RPMI7951 (cell line): ENCODE results near the gene JARID2. TPM values are rescaled to one million over a fixed set of nuclear protein-coding genes. Genes with fewer than 3 reads are reported as not detected.
A peak's percentile ranks its signal among the peaks of the same experiment; 100 is the strongest.
"Not testable (repeated sequence)": the region's sequence is repeated elsewhere in the genome, so short reads cannot be mapped to it uniquely, and the experiment has no call there.

Source experiments
- DNase-seq: peaks from one replicate; pipeline ENCODE4 v3.0.0-alpha.2; 2012; ENCODE audit warnings: low read depth
- total RNA-seq: library from RNA; depleted of rRNA; stranded (reverse); fragments of >200 nt; shearing (Covaris generic); gene quantifications from 2 replicates; pipeline ENCODE4 v1.2.3, GENCODE V29; 2014

Gene JARID2
- total RNA-seq, 1 experiment from 2014 or later = 10.6 TPM

DNA sequence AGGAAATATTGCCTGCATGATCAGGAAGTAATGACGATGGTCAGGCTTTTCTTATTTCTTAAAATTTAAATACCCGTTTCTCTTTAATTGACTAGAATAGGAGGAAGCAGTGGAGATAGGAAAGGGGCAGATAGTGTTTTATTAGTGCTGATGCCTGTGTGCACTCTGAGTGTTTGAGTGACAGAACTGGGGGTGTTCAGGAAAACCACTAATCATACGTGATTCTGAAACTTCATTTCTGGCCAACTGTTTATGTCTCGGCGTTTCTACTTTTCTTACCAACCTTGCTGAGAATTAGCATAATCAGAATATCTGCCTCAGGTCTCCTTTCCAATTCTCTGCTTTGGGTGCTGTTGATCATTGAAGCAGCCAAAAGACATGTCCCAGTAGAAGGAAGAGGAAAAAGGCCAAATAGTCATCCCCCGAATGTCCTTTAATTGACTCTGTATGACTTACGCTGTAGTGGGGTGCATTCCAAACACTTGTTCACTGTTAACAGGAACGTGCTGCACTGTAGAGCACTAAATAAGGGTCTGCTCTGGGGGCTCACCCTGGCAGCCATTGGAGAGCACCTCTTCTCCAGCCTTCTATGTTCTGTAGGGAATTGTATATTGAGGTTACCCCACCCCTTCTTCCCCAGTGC lies 152.9 kb downstream of the JARID2 start:
- no peak for DNase-seq

GRCh38 chr6:15399641-15400470 lies 154.0 kb downstream of the JARID2 start:
- DNase-seq = peak; percentile 78

DNA sequence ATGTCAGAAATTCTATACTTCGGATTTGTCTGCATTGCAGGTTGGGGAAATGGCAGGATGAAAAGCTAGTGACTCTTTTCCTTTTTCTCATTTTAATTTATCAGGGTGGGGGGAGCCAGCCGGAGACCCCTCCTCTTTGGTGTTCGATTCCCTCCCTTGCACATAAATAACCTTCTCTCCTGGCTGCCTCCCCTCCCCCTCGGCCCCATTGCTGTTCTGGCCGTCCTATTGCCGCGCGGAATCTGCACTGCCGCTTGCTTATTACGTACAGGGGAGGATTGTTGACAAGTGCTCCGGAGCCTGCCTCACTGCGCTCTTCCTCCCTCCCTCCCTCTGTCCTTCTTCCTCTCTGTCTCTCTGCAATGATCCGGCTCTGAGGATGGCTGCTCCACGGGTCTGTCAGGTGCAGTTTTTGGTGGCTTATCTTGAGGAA lies 154.7 kb downstream of the JARID2 start:
- DNase-seq = peak; percentile 15

DNA sequence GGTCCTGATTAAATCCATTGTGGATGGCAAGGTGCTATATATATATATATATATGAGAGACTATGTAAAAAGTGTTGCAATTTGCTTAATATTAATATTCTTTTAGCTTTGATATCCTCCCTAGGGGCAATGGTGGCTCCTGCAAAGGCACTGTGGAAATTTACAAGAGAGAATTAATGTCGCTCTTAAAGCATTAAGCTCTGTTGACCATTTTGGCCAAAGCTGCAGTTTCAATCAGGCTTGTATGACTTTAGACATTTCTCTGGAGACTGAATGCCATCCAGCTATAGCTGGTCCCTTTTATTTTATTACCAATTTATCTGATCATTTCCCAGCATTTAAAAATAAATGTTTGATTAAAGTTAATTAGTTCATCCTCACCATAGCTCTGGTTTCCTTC lies 155.3 kb downstream of the JARID2 start:
- no peak for DNase-seq

- peak; percentile 28 for DNase-seq
Measured at GRCh38 chr6:15401769-15402250, 155.9 kb downstream of the JARID2 start.

DNA sequence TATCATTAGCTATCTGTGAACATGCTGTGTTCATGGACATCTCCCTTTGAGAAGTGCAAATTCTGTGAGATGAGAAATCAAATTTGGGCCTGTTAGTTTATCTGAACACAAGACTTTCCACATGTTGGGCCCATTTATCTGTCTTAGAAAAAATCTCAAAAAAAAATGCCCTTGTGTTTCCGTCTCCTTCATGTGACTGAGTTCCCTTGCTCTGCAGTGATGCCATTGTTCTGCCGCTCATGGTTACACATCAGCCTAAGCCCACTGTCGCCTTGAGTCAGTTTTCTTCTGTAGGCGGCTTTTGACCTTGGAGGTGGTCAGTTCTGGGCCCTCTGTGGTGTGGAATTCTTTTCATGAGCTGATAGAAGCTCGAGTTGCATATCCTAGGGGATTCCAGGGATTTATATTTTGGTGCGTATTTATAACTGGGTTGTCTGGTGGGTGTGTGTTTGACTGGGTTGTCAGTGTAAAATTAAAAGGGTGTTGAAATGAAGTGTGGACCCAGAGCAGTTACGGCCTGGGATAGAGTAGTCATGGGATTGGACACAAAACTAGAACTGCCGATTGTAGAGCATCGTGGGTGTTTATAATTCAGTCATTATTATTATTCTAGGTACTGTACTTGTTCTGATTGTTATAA lies 156.7 kb downstream of the JARID2 start:
- DNase-seq = no peak

GRCh38 chr6:15403094-15403755 lies 157.4 kb downstream of the JARID2 start:
- no peak for DNase-seq

- DNase-seq = peak; percentile 40
Measured at GRCh38 chr6:15404685-15404980, 158.8 kb downstream of the JARID2 start.

- DNase-seq = no peak
Measured at GRCh38 chr6:15405129-15406068, 159.5 kb downstream of the JARID2 start.

DNA sequence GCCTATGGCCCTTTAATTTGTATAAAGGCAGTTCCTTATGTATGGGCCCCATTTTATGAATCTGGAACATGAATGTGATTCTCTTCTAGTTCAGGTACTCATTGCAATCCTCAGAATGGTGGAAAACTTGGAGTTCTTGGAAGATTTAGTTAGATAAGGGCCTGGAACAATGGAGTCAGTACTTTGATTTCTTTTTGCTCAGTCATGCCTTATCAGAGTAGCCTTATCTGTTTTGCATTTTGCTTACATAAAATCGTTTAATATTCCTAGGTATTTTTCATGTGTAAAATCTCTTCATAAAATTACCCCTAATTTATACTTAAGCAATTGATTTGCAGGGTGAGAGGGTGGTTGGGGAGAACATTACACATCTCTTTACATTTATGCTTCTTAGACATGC lies 160.6 kb downstream of the JARID2 start:
- no peak for DNase-seq

GRCh38 chr6:15408008-15408407 lies 162.1 kb downstream of the JARID2 start:
- no peak for DNase-seq

DNA sequence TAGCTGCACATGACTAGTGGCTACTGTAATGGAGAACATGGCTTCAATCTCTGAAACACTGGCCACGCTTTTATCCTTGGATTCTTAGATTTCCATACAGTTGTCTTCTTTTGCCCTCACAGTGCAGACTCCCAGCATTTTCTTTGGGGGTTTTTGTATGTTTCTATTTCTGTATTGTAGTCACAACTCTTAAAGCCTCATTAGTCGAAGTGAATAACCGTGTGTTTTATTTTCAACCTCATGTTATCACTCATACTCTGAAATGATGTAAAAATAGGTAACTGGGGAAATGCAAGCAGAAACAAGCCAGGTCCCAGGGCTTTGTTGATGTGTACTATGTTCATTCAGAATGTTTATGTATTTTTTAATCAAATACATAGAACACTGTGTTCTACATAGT lies 162.9 kb downstream of the JARID2 start:
- DNase-seq = no peak

DNA sequence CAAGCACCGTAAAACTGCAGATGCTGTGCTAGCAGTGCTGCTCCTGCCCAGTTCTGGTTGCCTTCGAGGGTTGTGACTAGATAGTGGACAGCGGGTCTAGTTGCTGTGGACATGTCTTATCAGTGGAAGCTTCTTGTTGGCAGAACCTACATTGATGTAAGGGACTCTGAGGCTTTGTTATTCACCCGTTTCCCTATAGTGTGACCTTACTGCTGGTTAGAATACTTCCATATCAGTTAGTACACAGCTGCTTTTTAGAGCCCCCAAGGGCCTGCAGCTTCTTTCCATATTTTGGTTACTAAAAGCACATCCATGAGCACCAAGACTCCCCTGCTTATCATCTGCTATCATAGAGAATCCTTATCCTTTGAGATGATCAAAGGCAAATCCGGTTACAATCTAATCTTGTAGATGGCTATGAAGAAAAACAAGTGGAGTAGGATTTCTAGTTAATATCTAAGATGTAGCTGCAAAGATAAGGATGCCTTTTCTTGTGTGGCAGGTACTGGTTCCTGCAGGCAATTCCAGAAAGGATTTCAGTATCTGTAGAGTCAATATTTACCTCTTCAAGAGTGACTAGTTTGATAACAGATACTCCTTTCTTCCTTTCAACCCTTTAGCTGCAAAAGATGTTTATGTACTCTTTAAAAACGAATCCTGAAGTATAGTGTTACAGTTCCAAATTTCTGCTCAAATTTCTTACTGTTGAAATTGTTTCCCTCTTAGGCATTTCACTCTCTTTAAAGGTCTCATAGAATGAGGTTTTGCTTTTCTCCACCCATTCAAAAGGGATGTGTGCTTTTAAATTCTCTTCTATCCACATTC lies 163.6 kb downstream of the JARID2 start:
- DNase-seq = no peak

- DNase-seq = no peak
Measured at GRCh38 chr6:15410126-15410391, 164.2 kb downstream of the JARID2 start.

DNA sequence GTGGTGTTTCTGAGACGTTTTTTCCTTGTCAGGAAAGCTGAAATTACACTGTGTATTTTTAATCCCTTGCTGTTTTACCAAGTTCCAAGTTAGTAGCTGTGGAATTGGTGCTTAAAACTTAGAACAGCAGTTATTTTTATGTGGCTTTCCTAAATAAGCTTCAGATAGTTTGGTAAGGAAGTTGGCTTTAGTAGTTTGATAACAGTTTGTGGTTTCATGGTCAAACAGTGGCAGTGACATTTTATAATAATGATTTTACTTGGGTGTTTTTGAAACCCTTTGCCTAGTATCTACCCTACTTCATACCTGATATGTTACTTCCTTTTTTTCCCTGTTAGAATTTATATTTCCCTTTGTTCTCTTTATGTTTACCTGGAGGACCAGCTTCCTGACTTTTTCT lies 164.9 kb downstream of the JARID2 start:
- DNase-seq = no peak

- no peak for DNase-seq
Measured at GRCh38 chr6:15411766-15412165, 165.9 kb downstream of the JARID2 start.

DNA sequence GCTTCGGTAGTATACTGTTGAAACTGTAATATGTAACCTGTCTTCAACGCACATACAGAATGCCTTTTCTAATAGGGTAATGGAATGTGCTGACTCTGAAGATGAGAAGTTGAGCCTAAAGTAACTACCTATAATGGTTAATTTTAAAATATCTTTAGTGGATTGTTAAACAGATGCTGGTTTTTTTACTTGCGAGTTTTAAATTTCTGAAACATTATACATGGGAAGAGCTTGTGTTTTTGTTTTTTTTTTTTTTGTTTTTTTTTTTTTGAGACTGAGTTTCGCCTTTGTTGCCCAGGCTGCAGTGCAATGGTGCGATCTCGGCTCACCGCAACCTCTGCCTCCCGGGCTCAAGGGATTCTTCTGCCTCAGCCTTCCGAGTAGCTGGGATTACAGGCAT lies 166.9 kb downstream of the JARID2 start:
- no peak for DNase-seq

GRCh38 chr6:15413466-15414234 lies 167.8 kb downstream of the JARID2 start:
- no peak for DNase-seq

GRCh38 chr6:15414235-15414612 lies 168.4 kb downstream of the JARID2 start:
- DNase-seq = no peak

- not testable (repeated sequence) for DNase-seq
Measured at GRCh38 chr6:15415622-15416021, 169.8 kb downstream of the JARID2 start.
